Cortex of kidney (tissue), 1 donor: Measurements from ENCODE around the gene POLR2M.

Experiments used
- DNase-seq: peaks from one replicate; lab custom pipeline; 2025; lab: John Stamatoyannopoulos, UW

POLR2M gene

GRCh38 chr15:57692709-57693108 is 13.8 kb upstream of the POLR2M start:
- DNase-seq, result no peak

GRCh38 chr15:57694279-57694678 is 12.2 kb upstream of the POLR2M start:
- no peak for DNase-seq

- DNase-seq, result no peak
Observed at GRCh38 chr15:57696146-57696545, 10.4 kb upstream of the POLR2M start.

- no peak for DNase-seq
Observed at GRCh38 chr15:57697588-57697987, 8.9 kb upstream of the POLR2M start.

- no peak for DNase-seq
Observed at GRCh38 chr15:57698243-57698642, 8.3 kb upstream of the POLR2M start.

GRCh38 chr15:57698991-57699390 is 7.5 kb upstream of the POLR2M start:
- no peak for DNase-seq

GRCh38 chr15:57703387-57703786 is 3.1 kb upstream of the POLR2M start:
- DNase-seq, result no peak

GRCh38 chr15:57704441-57704840 is 2.1 kb upstream of the POLR2M start:
- no peak for DNase-seq

GRCh38 chr15:57705746-57706404 is 639 bp upstream of the POLR2M start:
- no peak for DNase-seq

GRCh38 chr15:57708047-57708446 is 1.5 kb downstream of the POLR2M start:
- DNase-seq, result no peak

GRCh38 chr15:57718309-57718708 is 11.8 kb downstream of the POLR2M start:
- no peak for DNase-seq

GRCh38 chr15:57720867-57721266 is 14.4 kb downstream of the POLR2M start:
- no peak for DNase-seq

GRCh38 chr15:57726411-57726810 is 19.9 kb downstream of the POLR2M start:
- DNase-seq, result no peak

- no peak for DNase-seq
Observed at GRCh38 chr15:57727031-57727430, 20.5 kb downstream of the POLR2M start.

- DNase-seq, result no peak
Observed at GRCh38 chr15:57728436-57728835, 21.9 kb downstream of the POLR2M start.

- DNase-seq, result no peak
Observed at GRCh38 chr15:57730876-57731275, 24.4 kb downstream of the POLR2M start.

GRCh38 chr15:57731530-57732103 is 25.1 kb downstream of the POLR2M start:
- no peak for DNase-seq

GRCh38 chr15:57732526-57733331 is 26.2 kb downstream of the POLR2M start:
- no peak for DNase-seq

- DNase-seq, result no peak
Observed at GRCh38 chr15:57734860-57735259, 28.3 kb downstream of the POLR2M start.

GRCh38 chr15:57735431-57735830 is 28.9 kb downstream of the POLR2M start:
- no peak for DNase-seq

- DNase-seq, result no peak
Observed at GRCh38 chr15:57735891-57736290, 29.4 kb downstream of the POLR2M start.

- no peak for DNase-seq
Observed at GRCh38 chr15:57736591-57736990, 30.1 kb downstream of the POLR2M start.

- DNase-seq, result no peak
Observed at GRCh38 chr15:57738734-57739237, 32.3 kb downstream of the POLR2M start.
